Measurements from ENCODE around the gene EMILIN2.

- no peak for TF ChIP-seq CTCF (IDR thresholded peaks at IDR 0.05; ENCODE audit: extremely low read depth in 1 of 2, insufficient read depth in 1 of 2, low read depth in 1 of 2, low read length in 2 of 2)
- TF ChIP-seq POLR2AphosphoS5 (IDR thresholded peaks at IDR 0.05; ENCODE audit: insufficient read depth, low read depth, low read length): no peak
- TF ChIP-seq POLR2A (IDR thresholded peaks at IDR 0.05; ENCODE audit: low read depth, low read length): no peak
- no peak for TF ChIP-seq EZH2 (IDR thresholded peaks at IDR 0.05; ENCODE audit: borderline replicate concordance, low read depth, low read length, severe bottlenecking)
- TF ChIP-seq, protein P1, sequence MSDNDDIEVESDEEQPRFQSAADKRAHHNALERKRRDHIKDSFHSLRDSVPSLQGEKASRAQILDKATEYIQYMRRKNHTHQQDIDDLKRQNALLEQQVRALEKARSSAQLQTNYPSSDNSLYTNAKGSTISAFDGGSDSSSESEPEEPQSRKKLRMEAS (IDR thresholded peaks at IDR 0.05; ENCODE audit: insufficient read depth, insufficient read length): no peak
- TF ChIP-seq MYC (IDR thresholded peaks at IDR 0.05; ENCODE audit: low read depth, low read length): no peak
- TF ChIP-seq JUN (IDR thresholded peaks at IDR 0.05; ENCODE audit: borderline replicate concordance, insufficient read depth, insufficient read length, low read depth): no peak
- TF ChIP-seq GATA2 (IDR thresholded peaks at IDR 0.05; ENCODE audit: insufficient read depth, insufficient read length, low read depth, low read length): no peak
Observed at GRCh38 chr18:2939317-2939716, 92.5 kb downstream of the EMILIN2 start.
